Neural cell (in vitro differentiated cells): ENCODE results near the gene ESR1. TPM values are rescaled to one million over a fixed set of nuclear protein-coding genes. Genes with fewer than 3 reads are reported as not detected.

Experiments
- H2AFZ ChIP-seq: fragments of 200-600, 300-800 bp; sonication (generic), shearing (Covaris generic); 2 replicates; pipeline ENCODE4 v1.6.0; 2014; ENCODE audit warnings: low read depth, mild to moderate bottlenecking, antibody characterized with exemption, low read length, moderate library complexity
- H3F3A ChIP-seq: fragments of 200-600 bp; shearing (Covaris generic); 2 replicates; pipeline ENCODE4 v1.6.1; 2016; ENCODE audit warnings: mild to moderate bottlenecking, moderate library complexity, mixed read lengths, antibody characterized with exemption, low read length; ENCODE audit not compliant: insufficient read depth, poor library complexity, severe bottlenecking
- H3K27ac ChIP-seq: fragments of 200-600, 300-800 bp; sonication (generic), shearing (Covaris generic); 2 replicates; pipeline ENCODE4 v1.5.1; 2014; ENCODE audit warnings: mild to moderate bottlenecking, low read length, moderate library complexity
- H3K27me3 ChIP-seq: fragments of 300-800, 200-600 bp; sonication (generic), shearing (Covaris generic); 2 replicates; pipeline ENCODE4 v1.6.0; 2014; ENCODE audit warnings: mild to moderate bottlenecking, low read depth, low read length, moderate library complexity; ENCODE audit not compliant: insufficient read depth
- H3K36me3 ChIP-seq: fragments of 300-800, 200-600 bp; sonication (generic), shearing (Covaris generic); 2 replicates; pipeline ENCODE4 v1.5.1; 2014; ENCODE audit warnings: mild to moderate bottlenecking, antibody characterized with exemption, low read length, moderate library complexity; ENCODE audit not compliant: insufficient read depth
- H3K4me2 ChIP-seq: fragments of 300-800, 200-600 bp; sonication (generic), shearing (Covaris generic); 2 replicates; pipeline ENCODE4 v1.6.0; 2014; ENCODE audit warnings: mild to moderate bottlenecking, low read length
- H3K4me3 ChIP-seq: fragments of 300-800, 200-600 bp; sonication (generic), shearing (Covaris generic); 2 replicates; pipeline ENCODE4 v1.5.1; 2014; ENCODE audit warnings: mild to moderate bottlenecking, low read length, moderate library complexity
- H3K79me2 ChIP-seq: fragments of 200-600 bp; shearing (Covaris generic); replicated peaks from 2 replicates; pipeline ENCODE4 v1.6.0; 2014; ENCODE audit warnings: mild to moderate bottlenecking, low read length, moderate library complexity; ENCODE audit not compliant: insufficient read depth
- H3K9ac ChIP-seq: fragments of 300-800, 200-600 bp; sonication (generic), shearing (Covaris generic); 2 replicates; pipeline ENCODE4 v1.6.1; 2016; ENCODE audit warnings: mild to moderate bottlenecking, low read length, mixed read lengths
- H3K9me2 ChIP-seq: fragments of 200-600 bp; shearing (Covaris generic); 2 replicates; pipeline ENCODE4 v1.6.1; 2016; ENCODE audit warnings: mild to moderate bottlenecking, low read length, mixed read lengths; ENCODE audit not compliant: insufficient read depth
- H3K9me3 ChIP-seq: fragments of 200-600, 300-800 bp; sonication (generic), shearing (Covaris generic); 2 replicates; pipeline ENCODE4 v1.6.1; 2016; ENCODE audit warnings: mild to moderate bottlenecking, mixed run types, low read length, moderate library complexity, mixed read lengths
- H4K20me1 ChIP-seq: fragments of 200-600 bp; shearing (Covaris generic); 2 replicates; pipeline ENCODE4 v1.6.1; 2016; ENCODE audit warnings: mild to moderate bottlenecking, mixed run types; ENCODE audit not compliant: insufficient read depth
- CTCF ChIP-seq: fragments of 450-650 bp; IDR thresholded peaks from 2 replicates; pipeline ENCODE4 v1.5.1; 2014; ENCODE audit warnings: antibody characterized with exemption, mild to moderate bottlenecking, moderate library complexity; ENCODE audit not compliant: poor library complexity, severe bottlenecking
- EP300 ChIP-seq: fragments of 450-650 bp; conservative IDR thresholded peaks from 2 replicates; pipeline ENCODE4 v1.6.1; 2014; ENCODE audit warnings: antibody characterized with exemption, mild to moderate bottlenecking, moderate library complexity; ENCODE audit not compliant: poor library complexity, severe bottlenecking
- EZH2 ChIP-seq: fragments of 200-600, 300-800 bp; shearing (Covaris generic), sonication (generic); IDR thresholded peaks from 2 replicates; pipeline ENCODE4 v1.6.1; 2014; ENCODE audit warnings: antibody characterized with exemption, low read length, borderline replicate concordance, mild to moderate bottlenecking; ENCODE audit not compliant: insufficient read depth, poor library complexity, severe bottlenecking
- MXI1 ChIP-seq: fragments of 450-650 bp; conservative IDR thresholded peaks from 2 replicates; pipeline ENCODE4 v1.6.1; 2014; ENCODE audit warnings: antibody characterized with exemption, mild to moderate bottlenecking; ENCODE audit not compliant: poor library complexity, severe bottlenecking
- POLR2AphosphoS5 ChIP-seq: IDR thresholded peaks from 2 replicates; pipeline ENCODE4 v1.6.1; 2012
- RAD21 ChIP-seq: fragments of 450-650 bp; conservative IDR thresholded peaks from 2 replicates; pipeline ENCODE4 v1.6.1; 2014; ENCODE audit warnings: antibody characterized with exemption, mild to moderate bottlenecking, moderate library complexity
- REST ChIP-seq: IDR thresholded peaks from 2 replicates; pipeline ENCODE4 v1.6.1; 2012; ENCODE audit warnings: borderline replicate concordance
- SMC3 ChIP-seq: fragments of 450-650 bp; conservative IDR thresholded peaks from 2 replicates; pipeline ENCODE4 v1.6.1; 2014; ENCODE audit warnings: antibody characterized with exemption, mild to moderate bottlenecking, moderate library complexity; ENCODE audit not compliant: poor library complexity
- TAF1 ChIP-seq: IDR thresholded peaks from 2 replicates; pipeline ENCODE4 v1.6.1; 2012; ENCODE audit warnings: low read depth
- polyA plus RNA-seq: library from polyadenylated mRNA; depleted of rRNA; stranded (reverse); fragments of >200 nt; gene quantifications from 2 replicates; pipeline ENCODE4 v1.2.3, GENCODE V29; 2014

ESR1 gene
- polyA plus RNA-seq, 1 donor from 2014 or later = 0.14 TPM

GRCh38 chr6:152100183-152100618 lies 292.7 kb downstream of the ESR1 start:
- Histone ChIP-seq H3K4me2 (no peak overlapping the region), H3K9me3 (no peaks in the 10 kb centered on the region), H3K9ac (no peak overlapping the region), H3F3A (no peaks in the 10 kb centered on the region), H3K4me3 (no peak overlapping the region), H4K20me1 (no peaks in the 10 kb centered on the region), H3K9me2 (no peaks in the 10 kb centered on the region), H2AFZ (no peak overlapping the region), H3K36me3 (no peaks in the 10 kb centered on the region), H3K27me3 (no peaks in the 10 kb centered on the region), H3K79me2 (no peaks in the 10 kb centered on the region), H3K27ac (no peak overlapping the region)
- TF ChIP-seq RAD21 (no peak), REST (no peak), TAF1 (no peak), POLR2AphosphoS5 (no peak), EZH2 (no peak), CTCF (no peak), SMC3 (no peak), MXI1 (no peak), EP300 (no peak)

- no peak overlapping the region for H3K4me2 ChIP-seq
- no peaks in the 10 kb centered on the region for H3K27me3 ChIP-seq
- no peak overlapping the region for H3K9ac ChIP-seq
- H3K9me2 ChIP-seq = no peaks in the 10 kb centered on the region
- no peak overlapping the region for H2AFZ ChIP-seq
- no peaks in the 10 kb centered on the region for H3K79me2 ChIP-seq
- H3F3A ChIP-seq = no peaks in the 10 kb centered on the region
- H4K20me1 ChIP-seq = no peaks in the 10 kb centered on the region
- H3K27ac ChIP-seq = no peak overlapping the region
- TF ChIP-seq EZH2 = no peak
- no peak for TF ChIP-seq EP300
- TF ChIP-seq RAD21 = no peak
- TF ChIP-seq TAF1 = no peak
- TF ChIP-seq SMC3 = no peak
- TF ChIP-seq REST = no peak
- TF ChIP-seq CTCF = no peak
- no peaks in the 10 kb centered on the region for H3K36me3 ChIP-seq
- H3K9me3 ChIP-seq = no peaks in the 10 kb centered on the region
- no peak overlapping the region for H3K4me3 ChIP-seq
Measured at GRCh38 chr6:152107973-152108372, 300.5 kb downstream of the ESR1 start.
